ENCODE data around the gene NGEF. TPM values are rescaled to one million over a fixed set of nuclear protein-coding genes. Genes with fewer than 3 reads are reported as not detected.

Gene NGEF
- total RNA-seq, 1 donor from 2014 or later = not detected

GRCh38 chr2:232887171-232887850 is 125.7 kb downstream of the NGEF start:
- intact Hi-C loops (cut with micrococcal nuclease) = no loop called here

- intact Hi-C loops (cut with micrococcal nuclease) = no loop called here
Measured at GRCh38 chr2:232886632-232887031, 126.4 kb downstream of the NGEF start.

- intact Hi-C loops (cut with micrococcal nuclease) = no loop called here
Measured at GRCh38 chr2:232886176-232886575, 126.9 kb downstream of the NGEF start.

- intact Hi-C loops (cut with micrococcal nuclease) = no loop called here
Measured at GRCh38 chr2:232885264-232885961, 127.6 kb downstream of the NGEF start.

- intact Hi-C loops (cut with micrococcal nuclease) = no loop called here
Measured at GRCh38 chr2:232884549-232885263, 128.3 kb downstream of the NGEF start.

- intact Hi-C loops (cut with micrococcal nuclease) = no loop called here
Measured at GRCh38 chr2:232884001-232884421, 129.0 kb downstream of the NGEF start.

GRCh38 chr2:232883116-232883721 is 129.8 kb downstream of the NGEF start:
- intact Hi-C loops (cut with micrococcal nuclease) = no loop called here

- intact Hi-C loops (cut with micrococcal nuclease) = no loop called here
Measured at GRCh38 chr2:232882505-232883115, 130.4 kb downstream of the NGEF start.

- intact Hi-C loops (cut with micrococcal nuclease) = no loop called here
Measured at GRCh38 chr2:232882085-232882484, 131.0 kb downstream of the NGEF start.

GRCh38 chr2:232880764-232881351 is 132.2 kb downstream of the NGEF start:
- intact Hi-C loops (cut with micrococcal nuclease) = no loop called here

GRCh38 chr2:232879618-232880494 is 133.2 kb downstream of the NGEF start:
- intact Hi-C loops (cut with micrococcal nuclease) = no loop called here

GRCh38 chr2:232878855-232879617 is 134.0 kb downstream of the NGEF start:
- intact Hi-C loops (cut with micrococcal nuclease) = no loop called here

- intact Hi-C loops (cut with micrococcal nuclease) = no loop called here
Measured at GRCh38 chr2:232877940-232878511, 135.0 kb downstream of the NGEF start.

- intact Hi-C loops (cut with micrococcal nuclease) = loop anchor here (1.0 kb wide), 1 partner anchor 374 kb away; the partner anchor contains the start of gene ATG16L1
Measured at GRCh38 chr2:232876978-232877441, 136.0 kb downstream of the NGEF start.

- intact Hi-C loops (cut with micrococcal nuclease) = loop anchor here (1.0 kb wide), 1 partner anchor 375 kb away; the partner anchor contains the start of gene ATG16L1
Measured at GRCh38 chr2:232876161-232876977, 136.7 kb downstream of the NGEF start.

- intact Hi-C loops (cut with micrococcal nuclease) = loop anchor here (1.0 kb wide), 1 partner anchor 376 kb away; the partner anchor contains the start of gene ATG16L1
Measured at GRCh38 chr2:232875256-232876121, 137.6 kb downstream of the NGEF start.

All from T-helper 1 cell treated with Interleukin-12 subunit alpha and Interleukin-12 subunit beta and Interleukin-4 antibody, amounts not matched to agents 30 ng/mL and 1 ng/mL, for 36 hours (primary cell).